DMS53 treated with DMSO at 0.1 percent for 48 hours (cell line): ENCODE measurements around the gene MPP3.

Experiments used
- DNase-seq: peaks from one replicate; lab custom pipeline; 2025; ENCODE audit not compliant: unreplicated experiment; lab: John Stamatoyannopoulos, UW

MPP3 gene

GRCh38 chr17:43864161-43864984 is 31.4 kb upstream of the MPP3 start:
- DNase-seq, result no peak

GRCh38 chr17:43861960-43862359 is 29.0 kb upstream of the MPP3 start:
- DNase-seq, result no peak

DNA sequence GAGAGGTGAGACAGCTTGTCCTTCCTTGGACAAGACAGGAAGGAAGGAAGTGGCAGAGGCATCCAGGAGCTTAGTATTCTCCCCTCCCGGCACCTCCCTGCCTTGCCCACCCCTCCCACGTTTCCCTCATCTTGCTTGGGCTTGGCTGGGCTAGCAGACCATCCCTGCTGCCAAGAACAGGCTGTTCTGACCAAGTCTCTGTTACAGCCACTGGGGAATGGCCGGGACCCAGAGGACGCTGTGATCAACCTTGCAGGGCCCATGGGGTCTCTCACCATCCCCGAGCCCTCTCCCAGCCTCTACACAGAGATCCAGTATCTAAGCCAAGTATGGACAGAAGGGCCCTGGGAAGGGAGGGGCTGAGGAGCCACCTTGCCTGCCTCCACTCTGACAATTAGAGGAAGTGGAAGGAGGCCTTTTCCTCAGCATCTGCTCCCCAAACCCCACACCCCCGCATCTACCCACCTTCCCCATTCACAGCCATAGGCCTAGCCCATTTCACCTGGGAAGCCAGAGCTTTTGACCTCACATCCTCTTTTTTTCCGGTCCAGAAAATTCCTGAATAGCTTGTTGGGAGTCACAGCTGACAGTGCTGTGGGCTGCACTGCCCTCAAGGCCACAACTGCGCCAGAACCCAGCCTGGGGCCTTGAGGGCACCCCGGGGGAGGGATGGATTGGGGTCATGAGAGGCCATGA is 28.1 kb upstream of the MPP3 start:
- DNase-seq, result no peak

DNA sequence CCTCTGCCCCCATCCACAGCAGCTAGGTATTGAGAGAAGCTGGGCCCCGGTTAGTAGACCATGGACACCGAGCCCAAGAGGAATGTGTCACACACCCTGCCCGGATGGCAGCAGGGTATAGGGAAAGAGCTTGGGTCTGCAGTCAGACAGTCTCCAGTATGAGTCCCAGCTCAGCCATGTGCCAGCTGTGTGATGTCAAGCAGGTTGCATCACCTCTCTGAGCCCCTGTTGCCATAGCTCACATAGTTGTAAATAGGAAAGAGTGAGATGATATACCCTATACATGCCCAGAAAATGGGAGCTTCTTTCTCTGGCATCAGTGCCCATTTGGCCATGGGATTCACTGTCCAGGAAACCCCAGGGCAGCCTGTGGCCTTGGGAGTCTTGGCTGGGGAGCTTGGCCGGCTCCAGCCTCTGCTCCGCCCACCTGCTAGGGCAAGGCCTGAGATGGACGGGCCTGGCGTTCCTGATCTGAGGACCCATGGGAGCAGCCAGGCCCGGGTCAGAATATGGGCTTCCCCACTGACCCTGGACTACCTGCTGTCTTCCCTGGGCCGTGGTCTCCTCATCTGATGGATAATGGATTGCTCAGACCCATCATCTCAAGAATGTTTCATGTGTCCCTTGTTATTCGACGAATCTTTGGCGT is 27.3 kb upstream of the MPP3 start:
- DNase-seq, result no peak

- no peak for DNase-seq
Measured at GRCh38 chr17:43857957-43858600, 25.1 kb upstream of the MPP3 start.

- DNase-seq, result no peak
Measured at GRCh38 chr17:43857141-43857540, 24.2 kb upstream of the MPP3 start.

DNA sequence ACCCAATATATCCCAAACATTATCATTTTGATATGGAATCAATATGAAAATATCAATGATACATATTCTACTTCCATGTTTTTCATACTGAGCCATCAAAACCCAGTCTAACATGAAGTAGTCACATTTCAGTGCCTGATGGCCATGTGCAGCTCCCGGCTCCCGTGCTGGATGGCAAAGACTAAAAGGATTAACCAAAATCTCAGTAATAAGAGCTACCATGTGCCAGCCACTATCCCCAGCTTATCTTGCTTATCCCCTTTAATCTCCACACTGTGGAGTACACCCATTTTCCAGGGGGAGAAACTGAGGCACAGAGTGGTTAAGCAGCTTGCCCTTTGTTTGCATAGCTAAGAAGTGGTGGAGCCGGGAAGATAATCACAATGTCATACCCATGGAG is 23.2 kb upstream of the MPP3 start:
- DNase-seq, result no peak

- DNase-seq, result no peak
Measured at GRCh38 chr17:43855061-43855460, 22.1 kb upstream of the MPP3 start.

DNA sequence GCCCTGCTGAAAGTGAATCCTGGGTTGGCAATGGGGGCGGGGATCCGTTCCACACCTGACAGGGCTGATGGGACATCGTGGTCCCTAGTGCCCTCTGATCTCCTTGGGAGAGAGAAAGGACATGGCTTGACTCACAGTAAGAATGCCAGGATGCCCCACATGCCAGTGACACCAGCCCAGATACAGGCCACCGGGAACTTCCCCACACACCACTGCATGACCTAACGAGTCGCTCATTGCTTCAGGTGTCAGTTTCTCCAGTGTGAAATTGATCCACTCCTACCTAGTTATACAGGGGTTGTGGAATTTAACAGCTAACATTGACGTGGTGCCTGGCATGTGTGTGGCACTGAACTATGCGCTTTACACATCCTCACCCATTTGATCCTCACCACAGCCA is 21.6 kb upstream of the MPP3 start:
- no peak for DNase-seq

GRCh38 chr17:43853546-43853945 is 20.6 kb upstream of the MPP3 start:
- no peak for DNase-seq

DNA sequence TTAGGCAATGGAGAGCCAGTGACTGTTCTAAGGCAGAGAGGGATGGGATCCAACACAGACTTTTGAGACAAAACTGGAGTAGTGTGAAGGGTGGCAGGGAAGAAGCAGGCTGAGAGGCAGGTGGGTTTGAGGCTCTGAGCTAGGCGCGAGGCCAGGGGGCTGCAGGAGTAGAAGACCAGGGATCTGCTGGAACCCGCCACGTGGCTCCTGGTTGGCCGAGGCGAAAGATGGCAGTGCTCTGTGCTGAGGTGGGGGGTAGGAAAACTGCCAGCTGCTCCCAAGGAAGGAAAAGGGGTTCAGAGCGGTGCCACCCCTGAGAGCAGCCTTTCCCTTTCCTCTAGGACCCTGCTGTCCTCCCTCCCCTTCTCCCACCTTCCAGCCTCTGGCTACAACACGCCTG is 19.6 kb upstream of the MPP3 start:
- DNase-seq, result no peak

DNA sequence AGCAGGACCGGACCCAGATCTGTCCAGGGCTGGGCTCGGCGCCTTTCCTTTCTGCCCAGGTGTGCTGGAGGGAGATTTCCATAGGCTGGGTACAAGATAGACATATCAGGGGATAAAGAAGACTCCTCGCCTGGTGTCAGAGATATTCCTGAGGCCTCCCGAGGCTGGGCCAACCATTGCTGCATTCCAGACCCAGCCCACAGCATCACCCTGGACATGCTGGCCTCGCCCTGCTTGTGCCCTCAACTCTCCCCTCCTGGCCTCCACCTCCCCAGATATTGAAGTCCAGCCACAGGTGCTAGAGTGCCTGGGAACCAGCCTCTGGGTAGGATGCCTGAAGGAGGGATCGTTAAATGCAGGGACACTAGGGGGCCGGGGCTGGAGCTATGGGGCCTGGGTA is 16.2 kb upstream of the MPP3 start:
- no peak for DNase-seq

- DNase-seq, result no peak
Measured at GRCh38 chr17:43848601-43849000, 15.7 kb upstream of the MPP3 start.

- no peak for DNase-seq
Measured at GRCh38 chr17:43846963-43847371, 14.0 kb upstream of the MPP3 start, which contains the start of gene CD300LG. Gene CD300LG, plus strand, starts transcription at chr17:43847176. Its CDS starts 41 bp downstream, at chr17:43847217.

- peak; percentile 82 for DNase-seq
Measured at GRCh38 chr17:43846221-43846712, 13.3 kb upstream of the MPP3 start.

- no peak for DNase-seq
Measured at GRCh38 chr17:43845766-43846165, 12.8 kb upstream of the MPP3 start.

- no peak for DNase-seq
Measured at GRCh38 chr17:43844241-43844640, 11.3 kb upstream of the MPP3 start.

GRCh38 chr17:43842975-43843325 is 10.0 kb upstream of the MPP3 start:
- peak; percentile 48 for DNase-seq

DNA sequence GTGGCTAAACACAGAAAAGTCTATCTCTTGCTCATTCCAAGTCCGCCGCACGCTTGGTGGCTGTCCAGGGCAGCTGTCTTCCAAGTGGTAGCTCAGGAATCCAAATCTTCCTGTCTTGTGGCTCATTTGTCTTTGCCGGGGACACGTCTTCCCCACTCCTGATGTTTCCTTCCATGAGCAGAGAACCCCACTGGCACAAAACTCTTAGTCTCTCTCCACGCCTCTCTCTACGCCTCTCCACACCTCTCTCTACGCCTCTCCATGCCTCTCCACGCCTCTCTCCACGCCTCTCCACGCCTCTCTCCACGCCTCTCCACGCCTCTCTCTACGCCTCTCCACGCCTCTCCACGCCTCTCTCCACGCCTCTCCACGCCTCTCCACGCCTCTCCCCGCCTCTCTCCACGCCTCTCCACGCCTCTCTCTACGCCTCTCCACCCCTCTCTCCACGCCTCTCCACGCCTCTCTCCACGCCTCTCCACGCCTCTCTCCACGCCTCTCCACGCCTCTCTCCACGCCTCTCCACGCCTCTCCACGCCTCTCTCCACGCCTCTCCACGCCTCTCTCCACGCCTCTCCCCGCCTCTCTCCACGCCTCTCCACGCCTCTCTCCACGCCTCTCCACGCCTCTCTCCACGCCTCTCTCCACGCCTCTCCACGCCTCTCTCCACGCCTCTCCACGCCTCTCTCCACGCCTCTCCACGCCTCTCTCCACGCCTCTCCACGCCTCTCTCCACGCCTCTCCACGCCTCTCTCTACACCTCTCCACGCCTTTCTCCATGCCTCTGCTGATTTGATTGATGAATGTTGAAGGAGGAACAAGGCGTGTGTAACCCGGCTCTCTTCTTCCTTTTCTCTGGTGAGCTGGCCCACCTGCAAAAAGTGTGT is 9.4 kb upstream of the MPP3 start:
- DNase-seq, result peak; percentile 75

- DNase-seq, result no peak
Measured at GRCh38 chr17:43841282-43841681, 8.3 kb upstream of the MPP3 start.
